GM19035 (cell line): ENCODE results near the gene PIRT.

Experiments
- ATAC-seq: cut with Tn5 transposase; IDR thresholded peaks from one replicate; pipeline ENCODE4 v1.9.1; 2021; ENCODE audit not compliant: unreplicated experiment

PIRT gene

GRCh38 chr17:10821770-10822169 lies 16.1 kb downstream of the PIRT start:
- no peak for ATAC-seq

GRCh38 chr17:10821054-10821453 lies 16.8 kb downstream of the PIRT start:
- ATAC-seq, result no peak

- ATAC-seq, result no peak
Measured at GRCh38 chr17:10815319-10815718, 22.6 kb downstream of the PIRT start.

GRCh38 chr17:10814075-10814474 lies 23.8 kb downstream of the PIRT start:
- no peak for ATAC-seq

- ATAC-seq, result no peak
Measured at GRCh38 chr17:10812674-10813073, 25.2 kb downstream of the PIRT start.

DNA sequence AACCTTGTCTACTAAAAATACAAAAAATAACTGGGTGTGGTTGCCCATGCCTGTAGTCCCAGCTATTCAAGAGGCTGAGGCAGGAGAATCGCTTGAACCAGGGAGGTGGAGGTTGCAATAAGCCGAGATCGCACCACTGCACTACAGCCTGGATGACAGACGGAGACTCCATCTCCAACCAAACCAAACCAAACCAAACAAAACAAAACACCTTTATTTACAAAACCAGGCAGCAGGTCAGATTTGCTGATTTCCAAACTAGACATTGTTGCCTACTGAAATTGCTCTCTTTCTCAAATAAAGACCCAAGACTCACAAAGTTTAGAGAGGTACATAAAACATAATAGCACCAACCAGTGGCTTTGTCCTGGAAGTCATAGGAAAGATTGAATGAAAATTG lies 28.3 kb downstream of the PIRT start:
- ATAC-seq, result no peak

GRCh38 chr17:10807704-10808128 lies 30.2 kb downstream of the PIRT start:
- no peak for ATAC-seq

DNA sequence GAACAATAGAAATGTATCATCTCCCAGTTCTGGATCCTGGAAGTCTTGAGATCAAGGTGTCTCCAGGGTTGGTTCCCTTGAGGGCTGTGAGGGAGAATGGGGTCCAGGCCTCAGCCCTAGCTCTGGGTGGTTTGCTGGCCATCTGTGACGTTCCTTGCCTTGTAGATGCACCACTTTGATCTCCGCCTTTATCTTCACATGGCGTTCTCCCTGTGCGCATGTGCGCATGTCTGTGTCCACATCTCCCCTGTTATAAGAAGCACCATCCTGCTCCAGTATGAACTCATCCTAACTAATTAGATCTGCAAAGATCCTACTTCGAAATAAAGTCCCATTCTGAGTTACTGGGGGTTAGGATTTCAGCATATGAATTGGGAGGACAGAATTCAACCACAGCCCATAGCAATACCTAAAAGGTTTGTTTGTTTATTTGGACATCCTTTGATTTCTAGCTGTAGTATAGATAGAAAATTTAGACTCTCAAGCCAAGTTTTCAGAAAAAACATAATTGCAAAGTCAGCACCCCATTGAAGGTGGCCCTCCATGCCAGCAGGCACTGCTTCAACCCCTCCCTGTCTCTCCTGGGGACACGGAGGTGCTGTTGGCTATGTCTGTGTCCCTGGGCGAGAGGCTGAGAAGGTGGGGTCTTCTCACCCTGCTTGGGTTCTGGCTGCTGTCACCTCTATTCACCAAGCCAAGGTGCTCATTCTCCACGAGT lies 31.2 kb downstream of the PIRT start:
- no peak for ATAC-seq

DNA sequence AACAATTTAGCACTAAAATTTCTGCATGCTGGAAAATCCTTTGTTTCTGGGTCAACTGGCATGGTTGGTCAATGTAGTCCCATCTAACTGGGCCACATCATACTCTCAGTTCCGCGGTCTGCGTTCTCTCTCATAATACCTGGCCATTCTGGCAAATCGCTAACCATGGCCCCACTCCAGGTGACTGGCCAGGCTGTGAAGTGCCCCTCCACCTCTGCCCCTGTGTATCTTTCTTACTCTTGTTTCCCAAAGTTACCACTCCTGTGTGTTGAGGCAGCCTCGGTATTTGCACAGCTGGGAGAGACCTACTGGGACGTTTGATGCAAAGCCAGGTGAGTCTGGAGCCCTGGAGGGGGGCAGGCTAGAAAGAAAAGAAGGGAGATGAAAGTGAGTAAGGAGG lies 32.0 kb downstream of the PIRT start:
- ATAC-seq, result no peak

DNA sequence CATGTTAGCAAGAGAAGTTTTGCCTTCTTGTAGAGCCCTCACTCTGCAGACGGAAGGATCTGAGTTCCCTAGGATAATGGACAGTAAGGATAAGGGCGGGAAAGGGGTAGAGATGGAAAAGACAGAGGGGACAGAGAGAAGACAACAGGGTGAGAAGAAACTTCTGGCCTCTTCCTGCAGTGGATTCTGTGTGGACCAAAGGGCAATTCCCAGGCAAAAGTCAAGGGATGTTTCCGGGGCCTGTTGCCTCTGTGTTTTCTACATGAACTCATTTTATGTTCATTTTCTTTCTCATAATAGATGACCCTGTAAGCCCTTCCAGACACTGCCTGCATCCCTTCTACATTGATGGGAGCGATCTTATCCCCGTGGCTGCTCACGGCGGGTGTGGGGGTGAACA lies 33.3 kb downstream of the PIRT start:
- ATAC-seq, result no peak

GRCh38 chr17:10803830-10804475 lies 33.9 kb downstream of the PIRT start, which contains the start of gene TMEM238L:
TMEM238L (minus strand) TSS chr17:10804099; CDS start chr17:10803963, 136 bp downstream.
- no peak for ATAC-seq

DNA sequence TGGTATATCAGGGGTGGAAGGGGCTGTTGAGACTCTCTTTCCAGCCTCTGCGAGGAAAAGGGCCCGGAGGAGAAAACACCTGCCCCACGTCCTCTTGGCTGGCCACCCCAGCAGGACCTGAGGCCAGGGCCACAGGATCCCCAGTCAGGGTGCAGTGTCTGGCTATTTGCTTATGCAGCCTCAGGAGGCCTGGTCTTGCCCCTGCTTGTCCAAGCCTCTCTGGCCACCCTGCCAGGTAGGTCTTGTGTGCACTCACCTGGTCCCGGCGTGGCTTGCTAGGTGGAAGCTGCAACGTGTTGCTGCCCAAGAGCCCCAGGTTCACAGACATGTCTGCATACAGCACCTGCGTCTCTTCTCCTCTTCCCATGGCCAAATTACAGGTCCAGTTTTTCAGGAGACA lies 34.5 kb downstream of the PIRT start:
- ATAC-seq, result no peak

DNA sequence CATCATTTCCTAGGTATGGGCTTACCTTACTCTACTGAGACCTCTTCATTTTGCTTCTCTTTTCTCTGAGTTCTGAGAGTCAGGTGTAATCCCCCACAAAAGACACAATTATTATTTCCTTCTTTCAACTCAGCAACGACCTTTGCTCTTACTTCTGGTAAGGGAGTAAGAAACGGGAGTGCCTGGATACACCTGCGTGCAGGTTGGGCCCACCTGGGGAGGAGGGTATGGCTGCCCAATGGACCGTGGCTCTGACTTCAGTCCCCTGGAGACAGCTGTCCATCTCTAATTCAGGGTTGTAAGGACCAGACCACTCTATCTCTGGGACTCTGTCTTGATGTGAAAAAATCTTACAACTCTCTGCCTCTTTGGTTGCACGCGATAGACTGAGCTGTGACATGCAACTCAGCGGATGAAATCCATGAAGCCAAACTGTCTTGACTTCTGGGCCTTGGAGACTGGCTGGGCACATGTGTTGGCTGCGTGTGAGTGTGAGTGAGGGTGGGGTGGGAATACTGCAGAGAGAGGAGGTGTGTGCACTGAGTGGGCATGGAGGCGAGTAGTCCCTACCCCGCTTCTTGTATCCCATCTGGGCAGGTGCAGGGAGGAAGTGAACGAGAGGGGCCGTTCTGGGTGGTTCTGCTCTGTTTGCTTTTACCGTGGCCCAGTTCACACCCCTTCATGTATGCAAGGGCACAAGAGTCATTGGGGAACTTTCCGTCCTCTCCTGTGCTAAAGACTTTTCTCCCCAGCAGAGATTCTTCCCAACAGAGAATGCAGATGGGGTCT lies 35.2 kb downstream of the PIRT start:
- no peak for ATAC-seq

DNA sequence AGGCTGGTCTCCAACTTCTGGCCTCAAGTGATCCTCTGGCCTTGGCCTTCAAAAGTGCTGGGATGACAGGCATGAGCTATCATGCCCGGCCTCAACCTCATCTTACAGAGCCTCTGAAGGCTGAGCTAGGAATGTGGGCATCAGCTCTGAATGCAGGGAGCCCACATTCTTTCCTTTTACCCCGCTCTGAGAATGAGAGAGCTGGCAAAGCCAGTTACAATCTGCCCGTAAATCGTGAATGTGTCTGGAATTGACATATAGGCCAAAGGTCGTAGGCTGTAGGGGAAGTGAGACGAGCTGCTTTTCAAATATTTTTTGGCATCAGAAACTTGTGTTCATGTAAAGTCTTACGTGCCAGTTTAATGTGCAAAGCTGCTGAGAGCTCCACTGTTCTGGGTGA lies 38.5 kb downstream of the PIRT start:
- ATAC-seq, result no peak

DNA sequence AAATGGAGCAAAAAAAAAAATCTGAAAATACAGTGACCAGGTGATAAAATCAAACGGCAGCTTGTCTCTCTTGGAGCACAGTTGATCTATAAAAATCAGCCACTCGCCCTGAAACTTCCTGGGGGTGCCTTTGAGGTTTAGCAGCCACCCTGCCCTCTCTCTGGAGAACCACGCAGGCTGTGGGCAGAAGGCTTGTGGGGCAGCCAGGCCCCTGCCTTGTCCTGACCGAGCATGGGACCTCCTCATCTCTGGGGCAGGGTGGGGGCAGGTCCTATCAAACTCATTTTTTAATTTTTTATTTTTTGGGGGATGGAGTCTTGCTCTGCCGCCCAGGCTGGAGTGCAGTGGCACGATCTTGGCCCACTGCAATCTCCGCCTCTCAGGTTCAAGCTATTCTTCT lies 39.0 kb downstream of the PIRT start:
- no peak for ATAC-seq

DNA sequence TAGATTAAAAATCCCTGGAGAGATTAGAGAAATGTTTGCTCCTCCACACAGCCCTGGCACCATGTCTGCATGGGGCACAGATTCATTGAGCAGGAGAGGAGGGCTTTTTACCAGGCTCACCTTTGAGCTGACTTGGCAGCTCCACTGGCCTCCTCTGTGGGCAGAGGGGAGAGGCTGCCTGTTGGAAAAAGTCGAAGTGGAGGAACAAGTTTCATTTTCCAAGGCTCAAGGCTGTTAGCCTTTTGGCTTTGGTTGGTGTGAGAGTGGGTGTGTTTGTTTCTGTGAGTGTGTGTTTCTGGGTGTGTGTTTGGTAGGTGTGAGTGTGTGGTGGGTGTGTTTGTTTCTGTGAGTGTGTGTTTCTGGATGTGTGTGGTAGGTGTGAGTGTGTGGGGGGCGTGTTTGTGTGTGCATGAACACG lies 39.5 kb downstream of the PIRT start:
- no peak for ATAC-seq

DNA sequence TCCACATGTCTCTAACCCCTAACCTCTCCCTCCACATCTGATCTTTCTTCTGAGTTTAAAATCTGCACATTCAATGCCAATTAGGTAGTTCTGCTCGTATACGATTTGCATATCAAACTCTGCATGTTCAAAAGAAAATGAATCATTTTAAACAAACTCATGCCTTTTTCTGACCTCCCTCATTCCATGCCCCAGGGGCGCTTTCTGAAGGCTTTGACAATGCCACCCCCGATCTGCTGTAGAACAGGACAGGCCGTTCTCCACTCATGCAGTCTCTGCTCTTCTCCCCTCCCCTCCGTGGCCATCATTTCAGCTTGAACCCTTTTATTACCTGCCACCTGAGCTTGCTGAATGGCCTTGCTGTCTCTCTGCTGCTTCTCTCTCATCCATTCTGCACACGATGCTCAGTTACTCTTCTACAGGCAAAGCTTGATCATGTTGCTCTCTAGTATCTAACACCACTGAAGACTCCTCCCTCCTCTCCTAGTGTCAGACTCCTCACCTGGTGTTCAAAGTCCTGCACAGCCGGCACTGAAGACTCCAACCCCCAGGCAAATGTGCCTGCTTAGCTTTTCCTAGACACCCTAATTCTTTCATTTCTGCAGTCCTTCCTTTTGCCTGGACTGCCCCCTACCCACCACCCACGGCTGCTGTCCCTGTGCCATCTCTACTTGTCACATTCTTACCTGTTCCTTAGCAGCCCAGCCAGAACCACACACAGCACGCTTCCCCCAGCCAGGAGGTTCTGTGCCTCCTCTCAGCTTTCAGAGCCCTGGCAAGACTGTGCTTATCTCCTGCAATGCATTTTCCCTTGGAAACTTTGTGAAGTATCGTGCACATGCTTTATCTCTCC lies 40.2 kb downstream of the PIRT start:
- ATAC-seq, result no peak

- no peak for ATAC-seq
Measured at GRCh38 chr17:10793816-10794215, 44.1 kb downstream of the PIRT start.

- no peak for ATAC-seq
Measured at GRCh38 chr17:10793256-10793655, 44.6 kb downstream of the PIRT start.

DNA sequence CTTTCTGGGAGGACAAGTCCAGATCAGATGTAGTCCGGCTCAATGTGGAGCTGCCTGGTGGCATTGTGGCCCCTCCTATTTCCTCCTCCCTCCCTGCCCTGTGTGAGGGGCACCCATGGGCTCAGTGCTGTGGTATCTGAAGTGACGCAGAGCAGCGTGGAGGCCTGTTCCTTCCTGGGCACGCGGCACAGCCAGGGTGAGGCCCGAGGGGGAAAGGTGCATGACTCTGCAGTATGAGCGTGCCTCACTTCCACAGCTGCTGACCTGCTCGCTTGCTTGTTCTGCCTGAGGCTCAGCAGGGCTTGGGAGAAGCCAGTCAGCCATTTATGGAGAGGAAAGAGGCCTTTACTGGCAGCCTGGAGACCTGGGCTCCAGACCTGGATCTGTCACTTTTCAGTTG lies 45.7 kb downstream of the PIRT start:
- no peak for ATAC-seq
